Measurements from ENCODE around the gene PRELID2. TPM values are rescaled to one million over a fixed set of nuclear protein-coding genes. Genes with fewer than 3 reads are reported as not detected.

The PRELID2 gene
- total RNA-seq (2014; rRNA removed; shearing (Covaris generic)) = 0.76 and 7.0 TPM in 2 replicates
- 7.4 and 7.7 TPM in 2 replicates for polyA plus RNA-seq (2016; fragmentation: Nextera tagmentation; extraction: Ambion mirVana)

DNA sequence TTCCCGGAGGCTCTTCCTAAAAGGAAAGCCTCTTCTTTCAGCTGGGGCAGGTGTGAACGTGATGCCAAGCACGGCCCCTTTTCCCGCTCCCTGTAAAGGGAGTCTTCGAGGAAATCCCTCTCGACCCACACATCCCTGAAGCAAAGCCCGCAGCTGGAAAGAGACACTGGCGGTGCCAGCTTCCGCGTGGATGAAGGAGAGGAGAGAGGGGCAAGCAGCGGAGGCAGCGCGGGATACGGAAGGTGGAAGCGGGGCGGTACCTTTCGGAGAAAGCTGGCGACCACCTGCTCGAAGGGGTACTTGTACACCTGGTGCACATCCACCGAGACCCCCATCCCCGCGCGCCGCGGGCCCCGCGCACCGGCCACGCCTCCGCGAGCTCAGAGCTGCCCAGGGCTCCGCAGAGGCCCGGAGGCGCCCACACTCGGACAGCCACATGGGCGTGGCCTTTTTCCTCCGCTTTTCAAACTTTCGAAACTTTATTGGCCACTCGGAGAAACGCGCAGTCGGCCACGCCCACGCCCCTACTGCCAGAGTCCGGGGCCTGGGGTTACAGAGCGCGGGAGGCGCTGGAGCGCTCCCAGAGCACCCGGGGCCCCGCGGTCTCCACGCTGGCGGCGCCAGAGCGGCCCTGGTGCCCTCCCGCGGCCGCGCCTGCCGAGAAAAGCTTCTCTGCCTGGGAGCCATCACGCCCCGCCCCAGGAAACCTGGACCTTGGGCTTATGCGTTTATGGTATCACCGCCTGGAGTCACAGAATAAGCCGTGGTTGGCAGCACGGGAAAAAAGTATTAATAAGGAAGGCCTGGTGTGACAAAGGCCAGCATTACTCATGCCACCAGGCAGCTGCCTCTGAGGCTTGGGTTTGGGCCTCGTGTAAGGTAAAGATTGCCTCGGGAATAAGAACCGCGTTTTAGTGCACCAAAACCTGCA is at the start of gene PRELID2:
TSS of gene PRELID2 (minus strand) at position 426 of the 931 bp plus-strand sequence. CDS start at position 335, 91 bp downstream.
- Histone ChIP-seq H3K9ac (peak within 1 kb of the TSS; percentile 82), H4K20me1 (ENCODE audit: insufficient read depth) (no peaks in the 10 kb centered on the region; the same call in 1 of the 2 replicates), H3F3A (ENCODE audit: insufficient read depth) (peaks cover 6% of the 10 kb centered on the region), H3K36me3 (ENCODE audit: low read depth) (no peaks in the 10 kb centered on the region), H3K4me3 (peak within 1 kb of the TSS; percentile 82), H2AFZ (peak within 1 kb of the TSS; percentile 94), H3K9me2 (ENCODE audit: insufficient read depth) (no peaks in the 10 kb centered on the region), H3K9me3 (ENCODE audit: low read depth) (no peaks in the 10 kb centered on the region), H3K27me3 (replicated peaks; ENCODE audit: insufficient read depth) (no peaks in the 10 kb centered on the region), H3K27ac (peak within 1 kb of the TSS; percentile 32), H3K4me2 (ENCODE audit: unreplicated experiment) (peak within 1 kb of the TSS; percentile 80), H3K79me2 (ENCODE audit: insufficient read depth) (no peaks in the 10 kb centered on the region), H3K4me1 (ENCODE audit: insufficient read depth) (peaks cover 5% of the 10 kb centered on the region; the same call in 1 of the 2 replicates)
- DNase-seq = peak; percentile 95
- in situ Hi-C loops (cut with MboI) = no loop called here
- WGBS, 2 experiments (ENCODE audit: low coverage in 1 of 2, low lambda C conversion rate in 2 of 2, missing lambda C conversion rate in 2 of 2) = 1% methylated on average over 65 to 71 of the region's 71 CpGs
- TF ChIP-seq EZH2 (IDR thresholded peaks at IDR 0.05; ENCODE audit: insufficient read depth, poor library complexity, severe bottlenecking) = no peak
- TF ChIP-seq EZH2phosphoT487 (IDR thresholded peaks at IDR 0.05; ENCODE audit: insufficient read depth, low read depth) = no peak

DNA sequence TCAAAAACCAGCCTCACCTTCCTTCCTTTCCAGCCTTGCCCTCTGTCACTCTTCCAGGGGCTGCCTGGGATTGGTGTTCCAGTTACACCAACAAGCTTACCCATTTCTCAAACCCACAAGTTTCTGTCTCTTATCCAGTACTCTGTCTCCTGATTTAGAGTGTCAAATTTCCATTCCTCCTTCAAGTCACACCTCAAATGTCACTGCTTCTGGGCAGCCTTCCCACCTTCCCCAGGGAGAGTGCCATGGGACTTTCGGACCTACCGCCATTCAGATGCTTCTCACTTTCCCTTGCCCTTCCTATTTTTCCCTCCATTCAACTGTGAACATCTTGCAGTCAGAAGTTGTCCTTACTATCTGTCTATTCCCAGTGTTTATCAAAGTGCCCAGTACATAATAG is 39.6 kb upstream of the PRELID2 start:
- DNase-seq = no peak
- Histone ChIP-seq H2AFZ (no peak overlapping the region), H3K36me3 (ENCODE audit: low read depth) (no peaks in the 10 kb centered on the region), H3K9ac (no peak overlapping the region), H3K27me3 (replicated peaks; ENCODE audit: insufficient read depth) (peaks cover 14% of the 10 kb centered on the region), H3K79me2 (ENCODE audit: insufficient read depth) (no peaks in the 10 kb centered on the region), H4K20me1 (ENCODE audit: insufficient read depth) (no peaks in the 10 kb centered on the region), H3K4me2 (ENCODE audit: unreplicated experiment) (no peak overlapping the region), H3F3A (ENCODE audit: insufficient read depth) (no peaks in the 10 kb centered on the region), H3K4me3 (no peak overlapping the region), H3K9me2 (ENCODE audit: insufficient read depth) (no peaks in the 10 kb centered on the region), H3K4me1 (ENCODE audit: insufficient read depth) (no peaks in the 10 kb centered on the region), H3K9me3 (ENCODE audit: low read depth) (no peaks in the 10 kb centered on the region), H3K27ac (no peak overlapping the region)
- 84 to 90% methylated on average over 2 of the region's 2 CpGs for WGBS, 2 experiments (ENCODE audit: low coverage in 1 of 2, low lambda C conversion rate in 2 of 2, missing lambda C conversion rate in 2 of 2)
- no peak for TF ChIP-seq EZH2 (IDR thresholded peaks at IDR 0.05; ENCODE audit: insufficient read depth, poor library complexity, severe bottlenecking)
- TF ChIP-seq EZH2phosphoT487 (IDR thresholded peaks at IDR 0.05; ENCODE audit: insufficient read depth, low read depth) = no peak
- in situ Hi-C loops (cut with MboI) = no loop called here

DNA sequence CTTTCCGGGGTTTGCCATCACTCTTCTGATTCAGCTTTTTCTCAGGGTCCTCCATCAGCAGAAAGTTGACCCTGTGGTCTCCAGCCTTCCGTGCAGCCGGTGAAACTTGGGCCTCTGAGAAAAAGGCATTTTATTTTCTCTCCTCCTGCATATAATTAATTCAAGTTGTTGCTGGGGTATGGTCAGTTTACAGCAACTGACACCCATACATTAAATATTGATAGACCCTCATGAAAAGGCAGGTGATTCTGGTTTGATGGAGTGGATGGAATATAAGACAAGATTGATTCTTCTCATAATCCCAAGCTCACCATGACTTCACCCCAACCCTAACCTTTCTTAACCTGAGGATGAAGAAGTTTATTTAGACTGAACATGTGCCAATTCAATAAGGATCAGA is 37.8 kb upstream of the PRELID2 start, which contains the start of gene GRXCR2:
TSS of gene GRXCR2 (minus strand) at position 101 of the 400 bp plus-strand sequence. CDS start at position 55, 46 bp downstream.
- H2AFZ ChIP-seq = no peak within 1 kb of the TSS
- H3K4me3 ChIP-seq = no peak within 1 kb of the TSS
- no peaks in the 10 kb centered on the region for H4K20me1 ChIP-seq (ENCODE audit: insufficient read depth)
- WGBS, 2 experiments (ENCODE audit: low coverage in 1 of 2, low lambda C conversion rate in 2 of 2, missing lambda C conversion rate in 2 of 2) = 25 to 32% methylated on average over 3 of the region's 3 CpGs
- no peaks in the 10 kb centered on the region for H3K9me2 ChIP-seq (ENCODE audit: insufficient read depth)
- H3K4me2 ChIP-seq (ENCODE audit: unreplicated experiment) = no peak within 1 kb of the TSS
- H3K79me2 ChIP-seq (ENCODE audit: insufficient read depth) = no peaks in the 10 kb centered on the region
- in situ Hi-C loops (cut with MboI) = no loop called here
- H3K9ac ChIP-seq = no peak within 1 kb of the TSS
- no peak for DNase-seq
- no peaks in the 10 kb centered on the region for H3K4me1 ChIP-seq (ENCODE audit: insufficient read depth)
- peaks cover 4% of the 10 kb centered on the region; the same call in 1 of the 2 replicates for H3K27me3 ChIP-seq (replicated peaks; ENCODE audit: insufficient read depth)
- no peaks in the 10 kb centered on the region for H3F3A ChIP-seq (ENCODE audit: insufficient read depth)
- no peaks in the 10 kb centered on the region for H3K9me3 ChIP-seq (ENCODE audit: low read depth)
- no peak for TF ChIP-seq EZH2 (IDR thresholded peaks at IDR 0.05; ENCODE audit: insufficient read depth, poor library complexity, severe bottlenecking)
- no peak for TF ChIP-seq EZH2phosphoT487 (IDR thresholded peaks at IDR 0.05; ENCODE audit: insufficient read depth, low read depth)
- no peak within 1 kb of the TSS for H3K27ac ChIP-seq
- H3K36me3 ChIP-seq (ENCODE audit: low read depth) = no peaks in the 10 kb centered on the region

DNA sequence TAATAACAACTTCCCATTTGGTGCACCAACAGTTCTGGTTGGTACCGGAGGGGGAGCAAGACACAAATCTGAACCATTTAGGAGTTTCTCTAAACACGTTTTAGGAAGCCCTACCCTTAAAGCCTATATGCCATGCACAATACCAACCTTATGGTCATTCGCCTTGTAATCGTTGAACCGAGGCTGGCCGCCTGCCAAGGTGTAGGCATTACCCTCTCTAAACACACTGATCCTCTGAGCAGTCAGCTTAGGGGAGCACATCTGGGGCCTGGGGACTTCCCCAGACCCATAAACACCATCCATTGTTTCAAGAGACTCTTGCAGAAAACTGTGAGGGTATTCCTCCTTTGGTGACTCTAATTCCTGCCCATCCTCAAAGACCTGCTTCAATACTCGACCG is 37.3 kb upstream of the PRELID2 start:
- no peak for DNase-seq
- Histone ChIP-seq H3K27ac (no peak overlapping the region), H3K4me3 (no peak overlapping the region), H2AFZ (no peak overlapping the region), H3K79me2 (ENCODE audit: insufficient read depth) (no peaks in the 10 kb centered on the region), H3K36me3 (ENCODE audit: low read depth) (no peaks in the 10 kb centered on the region), H3K9ac (no peak overlapping the region), H3K9me2 (ENCODE audit: insufficient read depth) (no peaks in the 10 kb centered on the region), H3K9me3 (ENCODE audit: low read depth) (no peaks in the 10 kb centered on the region), H3F3A (ENCODE audit: insufficient read depth) (no peaks in the 10 kb centered on the region), H3K27me3 (replicated peaks; ENCODE audit: insufficient read depth) (no peaks in the 10 kb centered on the region; the same call in 1 of the 2 replicates), H3K4me2 (ENCODE audit: unreplicated experiment) (no peak overlapping the region), H4K20me1 (ENCODE audit: insufficient read depth) (no peaks in the 10 kb centered on the region), H3K4me1 (ENCODE audit: insufficient read depth) (no peaks in the 10 kb centered on the region)
- no peak for TF ChIP-seq EZH2 (IDR thresholded peaks at IDR 0.05; ENCODE audit: insufficient read depth, poor library complexity, severe bottlenecking)
- TF ChIP-seq EZH2phosphoT487 (IDR thresholded peaks at IDR 0.05; ENCODE audit: insufficient read depth, low read depth) = no peak
- in situ Hi-C loops (cut with MboI) = no loop called here
- WGBS, 2 experiments (ENCODE audit: low coverage in 1 of 2, low lambda C conversion rate in 2 of 2, missing lambda C conversion rate in 2 of 2) = 60 to 66% methylated on average over 8 of the region's 8 CpGs
